ENCODE measurements around the gene NAV1.
"Not testable (repeated sequence)": the region's sequence is repeated elsewhere in the genome, so short reads cannot be mapped to it uniquely, and the experiment has no call there.

Gene NAV1

GRCh38 chr1:201575912-201576311 lies 37.0 kb downstream of the NAV1 start:
- Histone ChIP-seq H3K36me3 (ENCODE audit: insufficient read depth, low read length) (no peaks in the 10 kb centered on the region), H2AFZ (ENCODE audit: low read depth, low read length) (no peak overlapping the region), H3K4me1 (ENCODE audit: insufficient read depth, low read length) (peaks cover 8% of the 10 kb centered on the region), H3K27me3 (ENCODE audit: insufficient read depth, low read length) (no peaks in the 10 kb centered on the region), H3K9me3 (ENCODE audit: low read length) (no peaks in the 10 kb centered on the region), H3K4me3 (ENCODE audit: low read length) (no peak overlapping the region)

- Histone ChIP-seq H3K27me3 (ENCODE audit: insufficient read depth, low read length) (no peaks in the 10 kb centered on the region), H3K9me3 (ENCODE audit: low read length) (no peaks in the 10 kb centered on the region), H3K36me3 (ENCODE audit: insufficient read depth, low read length) (no peaks in the 10 kb centered on the region), H2AFZ (ENCODE audit: low read depth, low read length) (no peak overlapping the region), H3K4me1 (ENCODE audit: insufficient read depth, low read length) (peaks cover 1% of the 10 kb centered on the region), H3K4me3 (ENCODE audit: low read length) (no peak overlapping the region)
Measured at GRCh38 chr1:201576914-201577313, 38.0 kb downstream of the NAV1 start.

GRCh38 chr1:201578008-201578888 lies 39.3 kb downstream of the NAV1 start:
- no peaks in the 10 kb centered on the region for H3K36me3 ChIP-seq (ENCODE audit: insufficient read depth, low read length)

GRCh38 chr1:201581371-201581770 lies 42.4 kb downstream of the NAV1 start:
- not testable (repeated sequence) for H3K9me3 ChIP-seq (ENCODE audit: low read length); H2AFZ ChIP-seq (ENCODE audit: low read depth, low read length); H3K4me1 ChIP-seq (ENCODE audit: insufficient read depth, low read length); H3K4me3 ChIP-seq (ENCODE audit: low read length); H3K27me3 ChIP-seq (ENCODE audit: insufficient read depth, low read length); H3K36me3 ChIP-seq (ENCODE audit: insufficient read depth, low read length)

More at GRCh38 chr1:201578008-201578888, 39.3 kb downstream of the NAV1 start:
- no peaks in the 10 kb centered on the region for H3K9me3 ChIP-seq (ENCODE audit: low read length)
- no peak overlapping the region for H2AFZ ChIP-seq (ENCODE audit: low read depth, low read length)
- H3K4me1 ChIP-seq (ENCODE audit: insufficient read depth, low read length): peaks cover 6% of the 10 kb centered on the region
- no peak overlapping the region for H3K4me3 ChIP-seq (ENCODE audit: low read length)
- no peaks in the 10 kb centered on the region for H3K27me3 ChIP-seq (ENCODE audit: insufficient read depth, low read length)

GRCh38 chr1:201582705-201583442 lies 43.9 kb downstream of the NAV1 start:
- Histone ChIP-seq H2AFZ (ENCODE audit: low read depth, low read length) (no peak overlapping the region), H3K9me3 (ENCODE audit: low read length) (no peaks in the 10 kb centered on the region), H3K4me1 (ENCODE audit: insufficient read depth, low read length) (peaks cover 6% of the 10 kb centered on the region), H3K36me3 (ENCODE audit: insufficient read depth, low read length) (no peaks in the 10 kb centered on the region), H3K4me3 (ENCODE audit: low read length) (no peak overlapping the region), H3K27me3 (ENCODE audit: insufficient read depth, low read length) (no peaks in the 10 kb centered on the region)

GRCh38 chr1:201583663-201584062 lies 44.7 kb downstream of the NAV1 start:
- Histone ChIP-seq H3K27me3 (ENCODE audit: insufficient read depth, low read length) (no peaks in the 10 kb centered on the region), H3K4me1 (ENCODE audit: insufficient read depth, low read length) (peaks cover 6% of the 10 kb centered on the region), H3K4me3 (ENCODE audit: low read length) (no peak overlapping the region), H3K36me3 (ENCODE audit: insufficient read depth, low read length) (no peaks in the 10 kb centered on the region), H2AFZ (ENCODE audit: low read depth, low read length) (no peak overlapping the region), H3K9me3 (ENCODE audit: low read length) (no peaks in the 10 kb centered on the region)

GRCh38 chr1:201584471-201585092 lies 45.7 kb downstream of the NAV1 start:
- Histone ChIP-seq H3K4me3 (ENCODE audit: low read length) (no peak overlapping the region), H3K36me3 (ENCODE audit: insufficient read depth, low read length) (no peaks in the 10 kb centered on the region), H3K9me3 (ENCODE audit: low read length) (no peaks in the 10 kb centered on the region), H3K4me1 (ENCODE audit: insufficient read depth, low read length) (peaks cover 5% of the 10 kb centered on the region), H2AFZ (ENCODE audit: low read depth, low read length) (no peak overlapping the region), H3K27me3 (ENCODE audit: insufficient read depth, low read length) (no peaks in the 10 kb centered on the region)

- peaks cover 5% of the 10 kb centered on the region for H3K4me1 ChIP-seq (ENCODE audit: insufficient read depth, low read length)
- H3K36me3 ChIP-seq (ENCODE audit: insufficient read depth, low read length): no peaks in the 10 kb centered on the region
- H3K27me3 ChIP-seq (ENCODE audit: insufficient read depth, low read length): no peaks in the 10 kb centered on the region
- H3K9me3 ChIP-seq (ENCODE audit: low read length): no peaks in the 10 kb centered on the region
- no peak overlapping the region for H2AFZ ChIP-seq (ENCODE audit: low read depth, low read length)
- no peak overlapping the region for H3K4me3 ChIP-seq (ENCODE audit: low read length)
Measured at GRCh38 chr1:201585093-201585483, 46.2 kb downstream of the NAV1 start.

- Histone ChIP-seq H3K36me3 (ENCODE audit: insufficient read depth, low read length) (no peaks in the 10 kb centered on the region), H2AFZ (ENCODE audit: low read depth, low read length) (no peak overlapping the region), H3K4me3 (ENCODE audit: low read length) (no peak overlapping the region), H3K27me3 (ENCODE audit: insufficient read depth, low read length) (no peaks in the 10 kb centered on the region), H3K4me1 (ENCODE audit: insufficient read depth, low read length) (peaks cover 5% of the 10 kb centered on the region), H3K9me3 (ENCODE audit: low read length) (no peaks in the 10 kb centered on the region)
Measured at GRCh38 chr1:201585901-201586300, 47.0 kb downstream of the NAV1 start.

GRCh38 chr1:201586806-201587205 lies 47.9 kb downstream of the NAV1 start:
- Histone ChIP-seq H3K4me3 (ENCODE audit: low read length) (no peak overlapping the region), H3K4me1 (ENCODE audit: insufficient read depth, low read length) (peaks cover 5% of the 10 kb centered on the region), H3K9me3 (ENCODE audit: low read length) (no peaks in the 10 kb centered on the region), H3K36me3 (ENCODE audit: insufficient read depth, low read length) (no peaks in the 10 kb centered on the region), H3K27me3 (ENCODE audit: insufficient read depth, low read length) (no peaks in the 10 kb centered on the region), H2AFZ (ENCODE audit: low read depth, low read length) (no peak overlapping the region)

- H3K36me3 ChIP-seq (ENCODE audit: insufficient read depth, low read length): no peaks in the 10 kb centered on the region
- no peak overlapping the region for H2AFZ ChIP-seq (ENCODE audit: low read depth, low read length)
- H3K4me3 ChIP-seq (ENCODE audit: low read length): no peak overlapping the region
- peaks cover 5% of the 10 kb centered on the region for H3K4me1 ChIP-seq (ENCODE audit: insufficient read depth, low read length)
- no peaks in the 10 kb centered on the region for H3K27me3 ChIP-seq (ENCODE audit: insufficient read depth, low read length)
- H3K9me3 ChIP-seq (ENCODE audit: low read length): no peaks in the 10 kb centered on the region
Measured at GRCh38 chr1:201587729-201588128, 48.8 kb downstream of the NAV1 start.
